Endothelial cell of coronary artery (primary cell): ENCODE measurements around the gene IL2. TPM values are rescaled to one million over a fixed set of nuclear protein-coding genes. Genes with fewer than 3 reads are reported as not detected.

Experiments
- total RNA-seq: library from RNA; depleted of rRNA; stranded (reverse); fragments of >200 nt; gene quantifications from 2 replicates; pipeline ENCODE4 v1.2.3, GENCODE V29; 2014

The IL2 gene
- total RNA-seq, result not detected in 2 replicates

GRCh38 chr4:122456231-122457116 lies at the start of gene IL2:
Gene IL2 (minus strand): TSS chr4:122456725. CDS start chr4:122456440, 285 bp downstream.

Other genes starting within 250 kb of the IL2 start
- not detected in 2 replicates for gene ADAD1, start 77.7 kb downstream of the IL2 start, total RNA-seq
- gene IL21, start 164.3 kb upstream of the IL2 start, total RNA-seq, result not detected in 2 replicates